HepG2 (cell line): ENCODE results near the gene FBXO5. TPM values are rescaled to one million over a fixed set of nuclear protein-coding genes. Genes with fewer than 3 reads are reported as not detected.

ENCODE experiments used
- CENPT ChIP-seq: sonication (generic); formaldehyde crosslinking; IDR thresholded peaks from 2 replicates; pipeline ENCODE4 v1.8.0; 2022; ENCODE audit warnings: low read depth, mild to moderate bottlenecking, moderate library complexity, missing genetic modification reagents
- EHMT2 ChIP-seq: fragments of 200-600 bp; sonication (generic); IDR thresholded peaks from 2 replicates; pipeline ENCODE4 v1.7.0; 2017; ENCODE audit warnings: antibody characterized with exemption, low read depth, low read length, borderline replicate concordance
- FOXC1 ChIP-seq: sonication (generic); formaldehyde crosslinking; IDR thresholded peaks from 2 replicates; pipeline ENCODE4 v1.8.0; 2022; ENCODE audit warnings: mild to moderate bottlenecking, missing genetic modification reagents, borderline replicate concordance
- HES4 ChIP-seq: sonication (generic); formaldehyde crosslinking; IDR thresholded peaks from 2 replicates; pipeline ENCODE4 v1.9.0; 2021; ENCODE audit warnings: mild to moderate bottlenecking, missing genetic modification reagents, borderline replicate concordance
- SKI ChIP-seq: fragments of 450-650 bp; IDR thresholded peaks from one replicate; pipeline ENCODE4 v1.6.1; 2018; ENCODE audit warnings: mild to moderate bottlenecking; ENCODE audit not compliant: partially characterized antibody
- ZNF547 ChIP-seq: sonication (generic); formaldehyde crosslinking; IDR thresholded peaks from 2 replicates; pipeline ENCODE4 v1.5.1; 2020; ENCODE audit warnings: mild to moderate bottlenecking, missing genetic modification reagents
- ZNF766 ChIP-seq: sonication (generic); formaldehyde crosslinking; IDR thresholded peaks from 2 replicates; pipeline ENCODE4 v1.5.0; 2020; ENCODE audit warnings: missing genetic modification reagents, borderline replicate concordance
- polyA plus RNA-seq, 8 experiments: library from polyadenylated mRNA; depleted of rRNA in 3 of 8; stranded (reverse) in 7 of 8; unstranded in 1 of 8; fragments of >200 nt; fragmentation: Illumina TruSeq in 4 of 8; extraction: Trizol in 4 of 8; gene quantifications; 2 replicates each; pipeline versions ENCODE4 v1.2.1 to v1.2.3, GENCODE V29; 2011 to 2016; ENCODE audit warnings: low read depth in 4 of 8, missing spikeins in 1 of 8, mixed read lengths in 1 of 8; ENCODE audit not compliant: insufficient read depth in 1 of 8
- total RNA-seq, 5 experiments: library from RNA; depleted of rRNA; stranded (reverse); fragments of >200 nt; fragmentation: Illumina TruSeq; extraction: Trizol; gene quantifications; 2 replicates each; pipeline ENCODE4 v1.2.3, GENCODE V29; 2016; ENCODE audit warnings: low read depth in 1 of 5
- TF ChIP-seq, protein P1 (sequence below): IDR thresholded peaks from 2 replicates; pipeline ENCODE4 v1.4.0; 2020; ENCODE audit warnings: mild to moderate bottlenecking, missing genetic modification reagents
- TF ChIP-seq, protein P2 (sequence below): sonication (generic); formaldehyde crosslinking; IDR thresholded peaks from one replicate; pipeline ENCODE4 v1.5.1; 2020; ENCODE audit warnings: mild to moderate bottlenecking, missing genetic modification reagents; ENCODE audit errors: not compliant biosample characterization
- TF ChIP-seq, protein P3 (sequence below): sonication (generic); formaldehyde crosslinking; IDR thresholded peaks from 2 replicates; pipeline ENCODE4 v1.4.0; 2020; ENCODE audit warnings: missing genetic modification reagents, borderline replicate concordance

Gene FBXO5
- total and polyA plus RNA-seq, 2 of the 13 experiments (the other 11 are each of a cell fraction or from before 2014, with no cell fraction given) = 15.8 to 41.5 TPM

DNA sequence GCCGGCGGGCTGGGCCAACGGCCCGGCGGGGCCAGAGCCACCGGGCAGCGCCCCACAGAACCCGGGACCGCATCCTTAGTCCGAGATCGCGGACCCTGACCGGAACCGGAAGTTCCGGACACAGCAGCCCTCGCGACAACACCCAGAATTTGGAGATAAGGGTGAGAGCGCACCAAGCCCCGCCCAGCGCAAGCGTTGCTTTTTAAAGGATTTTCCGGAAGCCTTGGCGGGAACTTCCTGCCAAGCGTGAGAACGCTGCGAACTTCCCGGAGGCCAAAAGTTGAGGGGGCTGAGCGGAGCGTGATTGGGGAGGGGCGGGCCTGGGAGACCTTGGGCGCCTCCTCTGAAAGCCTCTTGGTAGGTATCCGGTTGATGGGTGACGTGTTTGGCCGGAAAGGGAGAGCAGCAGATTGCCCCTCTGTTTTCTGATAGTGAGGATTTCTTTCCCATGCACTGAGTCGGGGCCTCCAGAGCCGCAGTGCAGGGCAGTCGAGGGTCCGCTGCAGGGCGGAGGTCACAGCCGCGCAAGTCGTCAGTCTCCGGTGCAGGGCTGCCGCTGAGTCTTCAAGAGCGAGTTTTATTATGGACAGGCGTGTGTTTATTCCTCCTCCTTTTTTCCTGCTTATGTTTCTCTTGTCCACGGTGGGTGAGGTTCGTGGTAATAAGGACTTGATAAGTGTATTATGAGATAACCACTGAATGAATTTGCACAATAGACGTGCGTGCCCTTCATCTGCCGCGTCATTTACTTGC is 19.9 kb upstream of the FBXO5 start, which contains the start of gene MTRF1L (continued):
- TF ChIP-seq, protein P1, sequence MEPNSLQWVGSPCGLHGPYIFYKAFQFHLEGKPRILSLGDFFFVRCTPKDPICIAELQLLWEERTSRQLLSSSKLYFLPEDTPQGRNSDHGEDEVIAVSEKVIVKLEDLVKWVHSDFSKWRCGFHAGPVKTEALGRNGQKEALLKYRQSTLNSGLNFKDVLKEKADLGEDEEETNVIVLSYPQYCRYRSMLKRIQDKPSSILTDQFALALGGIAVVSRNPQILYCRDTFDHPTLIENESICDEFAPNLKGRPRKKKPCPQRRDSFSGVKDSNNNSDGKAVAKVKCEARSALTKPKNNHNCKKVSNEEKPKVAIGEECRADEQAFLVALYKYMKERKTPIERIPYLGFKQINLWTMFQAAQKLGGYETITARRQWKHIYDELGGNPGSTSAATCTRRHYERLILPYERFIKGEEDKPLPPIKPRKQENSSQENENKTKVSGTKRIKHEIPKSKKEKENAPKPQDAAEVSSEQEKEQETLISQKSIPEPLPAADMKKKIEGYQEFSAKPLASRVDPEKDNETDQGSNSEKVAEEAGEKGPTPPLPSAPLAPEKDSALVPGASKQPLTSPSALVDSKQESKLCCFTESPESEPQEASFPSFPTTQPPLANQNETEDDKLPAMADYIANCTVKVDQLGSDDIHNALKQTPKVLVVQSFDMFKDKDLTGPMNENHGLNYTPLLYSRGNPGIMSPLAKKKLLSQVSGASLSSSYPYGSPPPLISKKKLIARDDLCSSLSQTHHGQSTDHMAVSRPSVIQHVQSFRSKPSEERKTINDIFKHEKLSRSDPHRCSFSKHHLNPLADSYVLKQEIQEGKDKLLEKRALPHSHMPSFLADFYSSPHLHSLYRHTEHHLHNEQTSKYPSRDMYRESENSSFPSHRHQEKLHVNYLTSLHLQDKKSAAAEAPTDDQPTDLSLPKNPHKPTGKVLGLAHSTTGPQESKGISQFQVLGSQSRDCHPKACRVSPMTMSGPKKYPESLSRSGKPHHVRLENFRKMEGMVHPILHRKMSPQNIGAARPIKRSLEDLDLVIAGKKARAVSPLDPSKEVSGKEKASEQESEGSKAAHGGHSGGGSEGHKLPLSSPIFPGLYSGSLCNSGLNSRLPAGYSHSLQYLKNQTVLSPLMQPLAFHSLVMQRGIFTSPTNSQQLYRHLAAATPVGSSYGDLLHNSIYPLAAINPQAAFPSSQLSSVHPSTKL (CRISPR knock-in tag) = peak; percentile 64
- no peak for TF ChIP-seq EHMT2
- TF ChIP-seq, protein P2, sequence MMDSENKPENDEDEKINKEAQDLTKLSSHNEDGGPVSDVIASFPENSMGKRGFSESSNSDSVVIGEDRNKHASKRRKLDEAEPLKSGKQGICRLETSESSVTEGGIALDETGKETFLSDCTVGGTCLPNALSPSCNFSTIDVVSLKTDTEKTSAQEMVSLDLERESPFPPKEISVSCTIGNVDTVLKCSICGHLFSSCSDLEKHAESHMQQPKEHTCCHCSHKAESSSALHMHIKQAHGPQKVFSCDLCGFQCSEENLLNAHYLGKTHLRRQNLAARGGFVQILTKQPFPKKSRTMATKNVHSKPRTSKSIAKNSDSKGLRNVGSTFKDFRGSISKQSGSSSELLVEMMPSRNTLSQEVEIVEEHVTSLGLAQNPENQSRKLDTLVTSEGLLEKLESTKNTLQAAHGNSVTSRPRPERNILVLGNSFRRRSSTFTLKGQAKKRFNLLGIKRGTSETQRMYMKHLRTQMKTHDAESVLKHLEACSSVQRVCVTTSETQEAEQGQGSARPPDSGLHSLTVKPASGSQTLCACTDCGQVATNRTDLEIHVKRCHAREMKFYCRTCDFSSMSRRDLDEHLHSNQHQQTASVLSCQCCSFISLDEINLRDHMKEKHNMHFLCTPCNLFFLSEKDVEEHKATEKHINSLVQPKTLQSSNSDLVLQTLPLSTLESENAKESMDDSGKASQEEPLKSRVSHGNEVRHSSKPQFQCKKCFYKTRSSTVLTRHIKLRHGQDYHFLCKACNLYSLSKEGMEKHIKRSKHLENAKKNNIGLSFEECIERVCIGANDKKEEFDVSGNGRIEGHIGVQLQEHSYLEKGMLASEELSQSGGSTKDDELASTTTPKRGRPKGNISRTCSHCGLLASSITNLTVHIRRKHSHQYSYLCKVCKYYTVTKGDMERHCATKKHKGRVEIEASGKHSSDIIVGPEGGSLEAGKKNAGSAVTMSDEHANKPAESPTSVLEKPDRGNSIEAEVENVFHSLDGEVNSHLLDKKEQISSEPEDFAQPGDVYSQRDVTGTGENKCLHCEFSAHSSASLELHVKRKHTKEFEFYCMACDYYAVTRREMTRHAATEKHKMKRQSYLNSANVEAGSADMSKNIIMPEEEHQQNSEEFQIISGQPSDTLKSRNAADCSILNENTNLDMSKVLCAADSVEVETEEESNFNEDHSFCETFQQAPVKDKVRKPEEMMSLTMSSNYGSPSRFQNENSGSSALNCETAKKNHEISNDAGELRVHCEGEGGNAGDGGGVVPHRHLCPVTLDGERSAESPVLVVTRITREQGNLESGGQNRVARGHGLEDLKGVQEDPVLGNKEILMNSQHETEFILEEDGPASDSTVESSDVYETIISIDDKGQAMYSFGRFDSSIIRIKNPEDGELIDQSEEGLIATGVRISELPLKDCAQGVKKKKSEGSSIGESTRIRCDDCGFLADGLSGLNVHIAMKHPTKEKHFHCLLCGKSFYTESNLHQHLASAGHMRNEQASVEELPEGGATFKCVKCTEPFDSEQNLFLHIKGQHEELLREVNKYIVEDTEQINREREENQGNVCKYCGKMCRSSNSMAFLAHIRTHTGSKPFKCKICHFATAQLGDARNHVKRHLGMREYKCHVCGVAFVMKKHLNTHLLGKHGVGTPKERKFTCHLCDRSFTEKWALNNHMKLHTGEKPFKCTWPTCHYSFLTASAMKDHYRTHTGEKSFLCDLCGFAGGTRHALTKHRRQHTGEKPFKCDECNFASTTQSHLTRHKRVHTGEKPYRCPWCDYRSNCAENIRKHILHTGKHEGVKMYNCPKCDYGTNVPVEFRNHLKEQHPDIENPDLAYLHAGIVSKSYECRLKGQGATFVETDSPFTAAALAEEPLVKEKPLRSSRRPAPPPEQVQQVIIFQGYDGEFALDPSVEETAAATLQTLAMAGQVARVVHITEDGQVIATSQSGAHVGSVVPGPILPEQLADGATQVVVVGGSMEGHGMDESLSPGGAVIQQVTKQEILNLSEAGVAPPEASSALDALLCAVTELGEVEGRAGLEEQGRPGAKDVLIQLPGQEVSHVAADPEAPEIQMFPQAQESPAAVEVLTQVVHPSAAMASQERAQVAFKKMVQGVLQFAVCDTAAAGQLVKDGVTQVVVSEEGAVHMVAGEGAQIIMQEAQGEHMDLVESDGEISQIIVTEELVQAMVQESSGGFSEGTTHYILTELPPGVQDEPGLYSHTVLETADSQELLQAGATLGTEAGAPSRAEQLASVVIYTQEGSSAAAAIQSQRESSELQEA (CRISPR knock-in tag) = no peak
- no peak; the same call in 1 of the 2 replicates for TF ChIP-seq FOXC1 (CRISPR knock-in tag)
- no peak for TF ChIP-seq SKI
- no peak for TF ChIP-seq CENPT (CRISPR knock-in tag)
- peak; percentile 42; the same call in 1 of the 2 replicates for TF ChIP-seq ZNF766 (CRISPR knock-in tag)
- no peak for TF ChIP-seq ZNF547 (CRISPR knock-in tag)
- TF ChIP-seq HES4 (CRISPR knock-in tag) = no peak
- TF ChIP-seq, protein P3, sequence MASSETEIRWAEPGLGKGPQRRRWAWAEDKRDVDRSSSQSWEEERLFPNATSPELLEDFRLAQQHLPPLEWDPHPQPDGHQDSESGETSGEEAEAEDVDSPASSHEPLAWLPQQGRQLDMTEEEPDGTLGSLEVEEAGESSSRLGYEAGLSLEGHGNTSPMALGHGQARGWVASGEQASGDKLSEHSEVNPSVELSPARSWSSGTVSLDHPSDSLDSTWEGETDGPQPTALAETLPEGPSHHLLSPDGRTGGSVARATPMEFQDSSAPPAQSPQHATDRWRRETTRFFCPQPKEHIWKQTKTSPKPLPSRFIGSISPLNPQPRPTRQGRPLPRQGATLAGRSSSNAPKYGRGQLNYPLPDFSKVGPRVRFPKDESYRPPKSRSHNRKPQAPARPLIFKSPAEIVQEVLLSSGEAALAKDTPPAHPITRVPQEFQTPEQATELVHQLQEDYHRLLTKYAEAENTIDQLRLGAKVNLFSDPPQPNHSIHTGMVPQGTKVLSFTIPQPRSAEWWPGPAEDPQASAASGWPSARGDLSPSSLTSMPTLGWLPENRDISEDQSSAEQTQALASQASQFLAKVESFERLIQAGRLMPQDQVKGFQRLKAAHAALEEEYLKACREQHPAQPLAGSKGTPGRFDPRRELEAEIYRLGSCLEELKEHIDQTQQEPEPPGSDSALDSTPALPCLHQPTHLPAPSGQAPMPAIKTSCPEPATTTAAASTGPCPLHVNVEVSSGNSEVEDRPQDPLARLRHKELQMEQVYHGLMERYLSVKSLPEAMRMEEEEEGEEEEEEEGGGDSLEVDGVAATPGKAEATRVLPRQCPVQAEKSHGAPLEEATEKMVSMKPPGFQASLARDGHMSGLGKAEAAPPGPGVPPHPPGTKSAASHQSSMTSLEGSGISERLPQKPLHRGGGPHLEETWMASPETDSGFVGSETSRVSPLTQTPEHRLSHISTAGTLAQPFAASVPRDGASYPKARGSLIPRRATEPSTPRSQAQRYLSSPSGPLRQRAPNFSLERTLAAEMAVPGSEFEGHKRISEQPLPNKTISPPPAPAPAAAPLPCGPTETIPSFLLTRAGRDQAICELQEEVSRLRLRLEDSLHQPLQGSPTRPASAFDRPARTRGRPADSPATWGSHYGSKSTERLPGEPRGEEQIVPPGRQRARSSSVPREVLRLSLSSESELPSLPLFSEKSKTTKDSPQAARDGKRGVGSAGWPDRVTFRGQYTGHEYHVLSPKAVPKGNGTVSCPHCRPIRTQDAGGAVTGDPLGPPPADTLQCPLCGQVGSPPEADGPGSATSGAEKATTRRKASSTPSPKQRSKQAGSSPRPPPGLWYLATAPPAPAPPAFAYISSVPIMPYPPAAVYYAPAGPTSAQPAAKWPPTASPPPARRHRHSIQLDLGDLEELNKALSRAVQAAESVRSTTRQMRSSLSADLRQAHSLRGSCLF (CRISPR knock-in tag) = no peak; the same call in 1 of the 2 replicates
